DMS53 treated with DMSO at 0.1 percent for 48 hours (cell line): Measurements from ENCODE around the gene ATP8A2.
"Not testable (repeated sequence)": the region's sequence is repeated elsewhere in the genome, so short reads cannot be mapped to it uniquely, and the experiment has no call there.

ENCODE experiments used
- DNase-seq: peaks from one replicate; lab custom pipeline; 2025; ENCODE audit not compliant: unreplicated experiment; lab: John Stamatoyannopoulos, UW

The ATP8A2 gene

DNA sequence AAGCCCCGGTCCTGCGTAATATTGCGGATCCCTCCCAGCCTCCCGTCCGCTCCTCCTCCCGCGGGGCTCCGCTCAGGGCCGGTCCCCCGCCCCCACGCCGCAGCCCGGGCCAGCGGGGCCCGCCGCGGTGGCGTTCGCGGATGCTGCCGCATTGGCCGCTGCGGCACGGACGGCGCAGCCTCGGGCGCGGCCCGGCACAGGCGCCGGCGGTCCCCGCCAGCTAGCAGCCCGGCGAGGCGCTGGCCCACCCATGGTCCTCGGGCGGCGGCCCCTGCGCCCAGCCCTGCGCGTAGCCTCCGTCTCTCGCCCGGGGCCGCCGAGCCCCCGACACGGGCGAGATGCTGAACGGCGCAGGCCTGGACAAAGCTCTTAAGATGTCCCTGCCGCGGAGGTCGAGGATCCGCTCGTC, at the start of gene ATP8A2:
Gene ATP8A2, plus strand, starts transcription at position 100 of the 409 bp plus-strand sequence. Its CDS starts 239 bp downstream, at position 339.
- DNase-seq: no peak

DNA sequence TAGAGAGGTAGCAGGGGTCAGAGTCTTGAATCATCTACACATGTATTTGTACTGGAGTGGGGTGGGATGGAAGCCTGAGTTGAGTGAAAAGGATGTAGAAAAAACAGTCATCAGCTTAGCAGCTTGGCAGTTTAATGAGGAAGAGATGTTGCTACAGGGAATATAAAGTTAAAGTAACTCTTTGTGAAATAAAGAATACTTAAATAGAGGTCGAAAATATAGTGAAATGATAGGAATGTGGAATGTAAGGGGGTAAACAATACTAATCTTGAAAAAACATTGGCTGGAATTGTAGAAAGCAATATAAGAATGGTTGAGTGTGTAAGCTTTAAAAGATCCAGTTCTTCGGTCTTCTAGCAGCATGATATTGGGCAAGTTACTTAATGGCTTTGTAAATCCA, 47.7 kb upstream of the ATP8A2 start:
- no peak for DNase-seq

DNA sequence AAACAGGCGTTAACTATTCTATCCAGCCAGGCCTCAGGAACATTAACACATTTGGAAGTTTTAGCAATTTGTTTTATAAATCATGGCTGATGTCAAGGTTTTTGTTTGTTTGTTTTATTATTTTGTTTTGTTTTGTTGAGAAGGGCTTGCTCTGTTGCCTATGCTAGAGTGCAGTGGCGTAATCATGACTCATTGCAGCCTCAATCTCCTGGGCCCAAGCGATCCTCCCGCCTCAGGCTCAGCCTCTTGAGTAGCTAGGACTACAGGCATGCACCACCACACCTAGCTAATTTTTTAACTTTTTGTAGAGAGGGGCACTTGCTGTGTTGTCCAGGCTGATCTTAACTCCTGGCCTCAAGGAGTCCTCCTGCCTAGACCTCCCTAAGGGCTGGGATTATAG, 42.1 kb upstream of the ATP8A2 start:
- DNase-seq: no peak

DNA sequence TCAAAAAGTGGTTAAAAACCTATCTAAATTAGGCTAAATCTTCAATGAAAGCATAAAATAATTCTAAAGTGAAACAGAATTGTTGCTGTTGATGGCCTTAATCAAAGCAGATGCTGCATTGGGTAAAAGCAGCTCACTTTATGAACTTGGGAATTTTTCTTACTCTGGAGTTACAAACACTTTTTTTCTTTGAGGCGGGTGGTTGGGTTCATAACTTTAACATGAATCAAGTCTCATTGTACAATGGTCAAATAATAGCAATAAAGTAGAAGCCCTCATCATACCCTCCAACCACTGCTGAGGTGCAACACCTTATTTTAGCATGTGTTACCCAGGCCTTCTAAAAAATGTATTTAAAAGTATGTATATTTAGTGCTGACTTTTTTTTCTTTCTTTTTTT, 41.2 kb upstream of the ATP8A2 start:
- DNase-seq: no peak

DNA sequence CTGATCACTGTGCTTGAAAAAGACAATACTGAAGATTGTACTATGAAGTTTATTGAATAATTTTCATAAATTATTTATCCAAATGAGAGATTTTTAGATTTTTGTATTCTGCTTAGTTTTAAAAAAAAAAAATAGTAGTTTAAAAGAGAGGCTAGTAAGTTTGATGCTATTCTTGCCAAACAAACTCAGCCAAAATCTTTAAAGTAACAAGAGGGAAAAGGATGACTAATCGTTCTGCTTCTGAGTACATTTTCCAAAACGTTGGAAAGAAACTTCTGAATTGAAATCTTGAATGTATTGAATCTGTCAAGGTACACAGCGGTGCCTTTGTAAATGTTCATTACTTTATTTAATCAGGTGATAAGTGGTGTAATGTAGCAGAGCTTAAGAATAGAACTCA, 35.9 kb upstream of the ATP8A2 start:
- no peak for DNase-seq

DNA sequence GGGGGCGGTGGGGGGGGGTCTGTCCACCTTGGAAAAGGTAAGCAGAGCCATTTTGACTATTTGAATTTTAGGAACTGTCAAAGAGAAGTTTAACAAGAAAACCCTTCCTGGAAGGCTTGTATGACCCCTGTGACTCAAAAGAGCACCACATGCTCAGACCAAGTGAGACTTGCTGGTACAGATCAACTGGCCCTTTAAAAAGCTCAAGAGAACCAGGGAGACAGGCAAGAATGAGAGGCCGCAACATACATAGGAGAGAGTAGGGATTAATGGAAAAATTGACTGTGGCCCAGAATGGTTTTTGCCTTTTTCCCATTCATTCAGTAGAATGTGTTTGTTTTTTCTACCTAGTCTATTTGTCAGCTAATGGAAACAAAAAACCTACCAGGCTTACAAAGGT, 26.2 kb upstream of the ATP8A2 start:
- DNase-seq: no peak

DNA sequence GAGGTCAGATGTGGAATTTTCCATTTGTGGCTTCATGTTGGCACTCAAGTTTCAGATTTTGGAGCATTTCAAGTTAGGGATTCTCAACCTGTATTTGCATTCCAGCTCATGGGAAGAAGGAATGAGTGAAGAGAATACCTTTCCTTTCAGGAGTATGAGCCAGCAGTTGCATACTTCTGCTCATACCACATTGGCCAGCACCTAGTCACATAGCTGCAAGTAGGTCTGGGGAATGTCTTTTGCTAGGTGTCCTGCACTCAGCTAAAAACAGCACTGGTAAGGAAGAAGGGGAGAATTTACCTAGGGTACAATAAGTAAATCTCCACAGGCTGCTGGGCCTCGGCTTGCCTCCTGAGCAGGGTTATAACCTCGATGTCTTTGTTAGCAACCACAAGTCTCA, 24.6 kb upstream of the ATP8A2 start:
- DNase-seq: no peak

DNA sequence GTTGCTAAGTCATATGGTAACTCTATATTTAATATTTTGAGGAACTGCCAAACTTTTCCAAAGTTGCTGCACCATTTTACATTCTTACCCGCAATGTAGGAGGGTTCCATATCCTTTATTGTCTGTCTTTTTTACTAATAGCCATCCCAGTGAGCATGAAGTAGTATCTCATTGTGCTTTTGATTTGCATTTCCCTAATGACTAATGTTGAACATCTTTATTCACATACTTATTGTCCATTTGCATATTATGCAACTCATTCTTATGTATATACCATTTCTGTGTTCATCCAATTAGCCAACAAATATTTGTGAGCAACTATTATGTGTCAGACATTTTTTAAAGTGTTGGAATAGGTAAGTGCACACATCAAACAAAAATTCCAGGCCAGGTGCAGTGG, 20.4 kb upstream of the ATP8A2 start:
- DNase-seq: no peak

DNA sequence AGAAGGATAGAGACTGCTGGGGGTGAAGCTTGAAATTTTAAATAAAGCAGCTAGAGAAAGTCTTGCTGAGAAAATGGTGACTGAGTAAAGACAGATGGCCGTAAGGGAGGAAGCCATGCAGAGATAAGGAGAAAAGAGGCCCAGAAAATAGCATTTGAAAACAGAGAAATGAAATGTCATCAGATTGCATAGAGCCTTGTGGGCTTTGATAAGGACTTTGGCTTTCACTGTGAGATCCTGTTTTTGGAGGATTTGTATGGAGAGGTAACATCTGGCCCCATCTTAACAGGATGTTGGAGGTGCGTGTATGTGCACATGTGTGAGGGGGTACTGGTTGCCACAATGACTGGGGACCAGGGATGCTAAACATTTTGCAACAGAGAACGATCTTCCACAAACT, 19.5 kb upstream of the ATP8A2 start:
- DNase-seq: no peak

DNA sequence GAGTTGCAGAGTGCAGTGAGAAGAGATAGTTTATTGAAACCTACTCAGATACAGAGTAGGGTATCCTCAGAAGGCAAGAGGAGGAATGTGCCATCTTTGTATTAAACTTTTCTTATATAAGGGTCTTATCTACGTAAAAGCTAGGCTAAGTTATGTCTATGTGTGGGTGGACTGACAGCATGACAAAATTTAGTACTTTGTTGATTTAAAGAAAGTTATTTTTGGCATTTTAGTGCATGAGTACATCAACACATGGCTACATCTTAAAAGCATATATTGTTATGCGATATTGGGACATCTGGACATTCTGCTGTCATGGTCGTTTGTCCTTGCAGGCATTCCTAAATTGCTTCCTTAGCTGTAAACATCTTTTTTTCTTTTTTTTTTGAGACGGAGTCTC, 19.0 kb upstream of the ATP8A2 start:
- no peak for DNase-seq

DNA sequence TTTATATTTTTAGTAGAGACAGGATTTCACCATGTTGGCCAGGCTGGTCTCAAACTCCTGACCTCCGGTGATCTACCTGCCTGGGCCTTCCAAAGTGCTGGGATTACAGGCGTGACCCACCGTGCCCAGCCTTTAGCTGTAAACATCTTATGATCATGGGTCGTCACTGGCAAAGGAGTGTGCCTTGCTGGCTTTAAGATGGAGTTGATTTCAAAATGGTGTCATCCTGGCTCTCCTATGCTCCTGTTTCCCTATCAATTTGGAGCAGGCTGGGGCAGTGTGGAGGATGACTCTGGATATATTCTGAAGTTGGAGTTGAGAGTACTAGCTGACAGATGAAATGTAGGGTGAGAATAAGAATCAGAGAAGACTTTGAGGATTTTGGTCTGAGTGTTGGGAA, 18.4 kb upstream of the ATP8A2 start:
- DNase-seq: no peak

DNA sequence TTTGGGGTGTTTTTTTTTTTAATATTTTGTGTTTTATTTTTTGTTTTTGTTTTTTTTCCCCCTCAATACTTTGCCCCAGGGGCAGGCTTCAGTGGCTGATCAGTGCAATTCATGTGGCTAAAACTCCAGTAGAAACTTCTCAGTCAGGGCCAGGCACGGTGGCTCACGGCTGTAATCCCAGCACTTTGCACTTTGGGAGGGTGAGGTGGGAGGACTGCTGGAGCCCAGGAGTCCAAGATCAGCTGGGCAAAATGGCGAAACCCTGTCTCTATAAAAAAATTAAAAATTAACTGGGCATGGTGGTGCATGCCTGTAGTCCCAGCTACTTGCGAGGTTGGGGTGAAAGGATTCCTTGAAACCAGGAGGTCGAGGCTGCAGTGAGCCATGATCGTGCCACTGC, 17.4 kb upstream of the ATP8A2 start:
- no peak for DNase-seq

DNA sequence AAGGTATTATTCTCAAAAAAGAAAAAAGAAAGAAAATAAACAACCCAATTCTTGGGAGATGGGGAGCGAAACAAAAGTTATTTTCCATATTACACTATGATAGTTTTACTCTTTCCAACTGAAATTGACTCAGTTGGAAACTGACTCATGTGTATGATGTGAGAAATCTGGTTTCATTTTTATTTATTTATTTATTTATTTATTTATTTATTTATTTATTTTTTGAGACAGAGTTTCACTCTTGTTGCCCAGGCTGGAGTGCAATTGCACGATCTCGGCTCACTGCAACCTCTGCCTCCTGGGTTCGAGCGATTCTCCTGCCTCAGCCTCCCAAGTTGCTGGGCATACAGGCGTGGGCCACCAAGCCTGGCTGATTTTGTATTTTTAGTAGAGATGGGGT, 11.3 kb upstream of the ATP8A2 start:
- not testable (repeated sequence) for DNase-seq

DNA sequence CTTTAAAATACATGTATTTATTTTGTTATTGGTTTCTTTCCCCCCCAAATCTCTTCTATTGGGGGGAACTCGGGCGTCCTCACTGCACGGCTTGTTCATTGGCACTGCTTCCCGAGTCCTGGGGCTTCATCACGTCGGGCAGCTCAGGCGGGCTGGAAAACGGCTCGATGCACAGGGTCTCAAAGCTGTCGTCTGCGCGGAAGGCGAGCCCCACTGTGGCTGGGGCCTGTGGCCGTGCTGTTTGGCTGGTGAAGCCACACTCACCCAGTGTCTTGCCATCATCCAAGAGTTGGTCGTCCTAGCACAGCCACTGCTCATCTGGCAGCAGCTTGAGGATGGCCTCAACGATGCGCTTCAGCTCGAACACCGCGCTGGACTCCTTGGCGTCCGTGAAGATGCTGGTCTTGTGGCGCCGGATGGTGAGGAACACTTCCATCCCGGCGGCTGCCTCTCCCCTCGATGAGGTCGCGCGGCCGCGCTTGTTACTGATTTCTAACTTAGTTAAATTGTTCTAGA, 6.0 kb upstream of the ATP8A2 start:
- no peak for DNase-seq

DNA sequence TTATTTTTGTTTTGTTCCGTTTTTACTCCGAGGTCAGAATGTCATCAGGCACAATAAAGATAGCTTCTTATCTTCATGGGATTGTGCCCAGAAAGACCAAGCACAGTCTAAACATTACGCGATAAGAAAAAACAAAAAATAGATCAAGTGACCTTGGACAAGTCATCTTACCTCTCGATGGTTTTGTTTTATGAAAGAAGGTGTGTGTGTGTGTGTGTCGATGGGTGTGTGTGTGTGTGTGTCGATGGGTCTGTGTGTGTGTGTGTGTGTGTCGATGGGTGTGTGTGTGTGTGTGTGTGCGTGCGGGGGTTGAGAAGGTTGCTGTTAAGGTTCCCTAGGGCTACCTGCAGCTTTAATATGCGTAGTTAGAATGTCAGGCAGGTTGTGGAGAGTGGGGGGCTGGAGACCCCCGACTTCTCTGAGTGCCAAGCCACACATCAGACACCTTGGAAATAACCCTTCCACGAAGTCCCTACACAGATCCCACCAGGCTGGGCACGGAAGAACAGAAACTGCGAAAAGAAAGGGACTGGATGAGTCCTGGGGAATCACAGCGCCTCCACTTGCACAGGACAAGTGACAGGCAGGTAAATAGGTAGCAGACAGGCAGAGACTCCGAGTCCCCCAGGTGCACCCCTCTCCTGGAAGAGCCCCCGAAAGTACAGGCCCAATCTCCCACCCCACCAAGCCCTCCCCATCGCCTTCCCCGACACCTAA, 458 bp upstream of the ATP8A2 start:
- DNase-seq: no peak

DNA sequence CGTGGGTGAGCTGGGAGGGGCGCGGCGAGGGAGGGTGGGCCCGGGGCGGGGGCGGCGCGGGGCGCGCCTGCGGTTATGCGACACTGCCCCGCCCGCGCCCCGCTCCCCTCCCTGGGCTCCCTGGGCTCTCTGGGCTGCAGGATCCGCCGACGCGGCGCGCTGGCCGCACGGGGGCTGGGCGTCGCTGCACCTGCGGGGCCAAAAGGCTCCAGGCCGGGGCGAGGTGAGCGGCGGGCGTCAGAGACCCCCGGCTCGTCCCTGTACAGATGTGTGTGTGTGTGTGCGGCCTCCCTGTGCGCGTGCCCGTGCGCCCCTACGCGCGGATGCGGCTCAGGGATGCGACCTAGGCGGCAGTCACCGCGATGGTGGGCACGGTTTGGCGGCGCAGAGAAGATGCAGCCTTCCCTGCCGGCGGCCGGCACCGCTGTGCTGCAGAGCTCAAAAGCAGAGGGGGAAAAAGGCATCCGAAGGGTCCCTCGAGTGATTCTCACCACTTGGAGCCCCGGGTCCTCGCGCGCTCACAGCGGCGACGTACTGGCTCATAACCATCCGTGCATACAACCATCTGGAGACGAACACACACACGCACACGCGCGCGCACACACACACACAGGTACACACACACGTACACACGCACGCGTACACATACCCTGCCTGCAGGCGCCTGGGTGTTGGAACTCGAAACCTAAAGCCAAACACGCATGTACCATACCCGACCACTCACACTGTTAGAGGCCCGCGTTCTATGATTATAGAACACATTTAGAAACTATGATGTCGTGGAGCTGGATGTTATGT, 709 bp downstream of the ATP8A2 start:
- DNase-seq: no peak

DNA sequence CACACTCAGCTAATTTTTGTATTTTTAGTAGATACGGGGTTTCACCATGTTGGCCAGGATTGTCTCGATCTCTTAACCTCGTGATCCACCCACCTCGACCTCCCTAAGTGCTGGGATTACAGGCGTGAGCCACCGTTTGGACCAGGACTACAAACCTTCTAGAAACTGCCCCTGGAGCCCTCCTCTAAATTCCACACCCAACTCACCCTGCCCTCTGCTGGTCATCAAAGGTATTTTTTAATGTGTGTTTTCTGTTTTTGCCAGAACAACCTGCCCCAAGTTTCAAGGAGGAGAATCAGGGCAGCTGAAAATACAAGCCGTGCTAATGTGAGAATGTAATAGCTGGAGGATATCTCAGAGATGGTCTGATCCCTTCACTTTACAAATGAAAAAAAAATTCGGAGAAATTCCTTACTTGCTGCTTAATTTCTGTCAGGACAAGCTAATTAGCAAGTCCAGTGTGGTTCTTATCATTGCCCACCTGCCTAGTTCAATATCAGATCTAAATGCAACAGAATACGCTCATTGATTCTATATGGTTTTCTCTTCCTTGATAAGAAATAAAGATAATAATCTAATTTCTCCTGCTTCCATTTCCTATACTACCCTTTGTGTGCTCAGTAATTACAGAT, 4.1 kb downstream of the ATP8A2 start:
- DNase-seq: peak; percentile 18

DNA sequence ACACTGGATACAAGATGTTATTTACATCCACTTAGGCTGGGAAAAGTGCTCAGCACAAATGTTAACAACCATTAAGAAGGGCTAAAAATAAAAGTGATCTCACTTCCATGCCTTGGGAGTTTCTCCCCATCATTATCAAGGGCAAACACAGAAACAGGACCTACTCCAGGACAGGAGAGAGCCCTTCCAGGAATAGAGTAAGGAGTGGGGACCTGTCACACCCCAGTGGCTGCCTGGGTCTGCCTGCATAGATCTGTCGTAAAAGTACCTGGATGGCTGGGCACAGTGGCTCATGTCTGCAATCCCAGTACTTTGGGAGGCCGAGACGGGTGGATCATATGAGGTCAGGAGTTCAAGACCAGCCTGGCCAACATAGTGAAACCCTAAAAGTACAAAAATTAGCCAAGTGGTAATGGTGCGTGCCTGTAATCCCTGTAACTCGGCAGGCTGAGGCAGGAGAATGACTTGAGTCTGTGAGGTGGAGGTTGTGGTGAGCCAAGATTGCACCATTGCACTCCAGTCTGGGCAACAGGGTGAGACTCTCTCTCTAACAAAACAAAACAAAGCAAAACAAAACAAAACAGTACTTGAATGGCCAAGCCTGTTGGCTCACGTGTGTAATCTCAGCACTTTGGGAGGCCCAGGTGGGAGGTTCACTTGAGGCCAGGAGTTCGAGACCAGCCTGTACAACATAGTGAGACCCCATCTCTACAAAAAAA, 5.6 kb downstream of the ATP8A2 start:
- DNase-seq: no peak

DNA sequence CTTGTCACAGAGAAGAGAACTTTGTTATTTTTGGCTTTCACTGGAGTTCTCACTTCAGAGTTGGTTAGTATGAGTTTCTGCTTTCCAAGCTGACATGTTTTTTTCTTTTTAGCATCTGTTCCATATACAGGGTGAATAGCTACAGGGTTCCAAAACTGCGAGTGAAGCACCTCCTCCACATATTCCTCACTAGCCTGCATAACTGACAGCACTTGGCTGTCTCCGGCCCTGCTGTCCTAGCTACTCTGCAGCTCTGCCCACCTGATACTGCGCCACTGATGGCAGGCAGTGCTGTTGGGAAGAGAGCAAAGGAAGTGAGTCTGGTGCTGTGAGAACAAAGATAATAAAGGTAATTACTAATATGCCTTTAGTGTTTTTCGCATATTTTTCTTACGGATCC, 6.8 kb downstream of the ATP8A2 start:
- DNase-seq: no peak

DNA sequence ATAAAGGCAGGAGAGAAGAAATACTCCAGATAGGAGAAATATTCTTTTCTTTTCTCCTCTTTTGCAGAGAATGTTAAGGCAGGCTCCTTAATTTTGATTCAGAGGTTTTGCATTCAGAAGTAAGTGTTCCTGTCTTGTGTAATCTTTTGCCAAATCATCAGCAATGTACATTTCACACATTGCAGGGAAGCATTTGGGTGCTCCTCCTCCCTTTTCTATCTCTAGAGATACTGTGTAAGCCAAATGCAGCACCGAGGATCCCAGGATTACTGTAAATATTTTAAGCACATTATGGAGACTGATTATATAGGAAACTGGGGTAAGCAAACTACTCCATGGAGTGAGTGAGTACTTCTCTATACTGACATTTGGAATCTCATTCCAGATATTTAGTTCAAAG, 7.2 kb downstream of the ATP8A2 start:
- DNase-seq: no peak

DNA sequence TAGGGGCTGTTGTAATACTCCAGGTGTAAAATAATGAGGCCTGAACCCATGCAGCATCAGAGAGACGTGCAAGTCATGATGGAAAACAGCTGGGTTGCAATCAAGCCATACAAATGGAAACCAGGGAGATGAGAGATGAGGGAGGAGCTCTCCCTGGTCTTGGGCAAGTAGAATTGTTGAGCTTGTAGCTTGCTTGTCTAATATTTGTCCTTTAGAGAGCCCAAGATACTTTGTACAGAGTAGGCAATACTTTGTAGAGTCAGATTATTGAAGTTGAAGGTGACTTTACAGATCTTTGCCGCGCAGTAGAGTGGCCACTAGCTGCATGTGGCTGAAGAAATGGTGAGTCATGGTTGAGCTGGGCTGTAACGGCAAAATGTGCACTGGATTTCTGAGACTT, 8.3 kb downstream of the ATP8A2 start:
- no peak for DNase-seq
